DOHH2 (cell line): Measurements from ENCODE around the gene SLC7A6.
A peak's percentile ranks its signal among the peaks of the same experiment; 100 is the strongest.

Experiments used
- H3F3A ChIP-seq: fragments of 200-600 bp; sonication (generic), shearing (Covaris generic); 2 replicates; pipeline ENCODE4 v1.6.0; 2016; ENCODE audit warnings: antibody characterized with exemption, mild to moderate bottlenecking; ENCODE audit not compliant: control insufficient read depth, insufficient read depth
- H3K27ac ChIP-seq: fragments of 200-600 bp; sonication (generic); 2 replicates; pipeline ENCODE4 v1.5.1; 2014; ENCODE audit warnings: low read depth, mild to moderate bottlenecking, low read length, moderate library complexity
- H3K27me3 ChIP-seq: fragments of 200-600 bp; sonication (generic); 2 replicates; pipeline ENCODE4 v1.6.1; 2014; ENCODE audit warnings: mild to moderate bottlenecking, low read length, mixed read lengths; ENCODE audit not compliant: control insufficient read depth
- H3K36me3 ChIP-seq: fragments of 200-600 bp; sonication (generic); 2 replicates; pipeline ENCODE4 v1.6.1; 2014; ENCODE audit warnings: mild to moderate bottlenecking, low read length, moderate library complexity, mixed read lengths; ENCODE audit not compliant: control insufficient read depth
- H3K4me1 ChIP-seq: fragments of 200-600 bp; sonication (generic); 2 replicates; pipeline ENCODE4 v1.6.1; 2014; ENCODE audit warnings: mild to moderate bottlenecking, low read length, mixed read lengths; ENCODE audit not compliant: control insufficient read depth
- H3K4me2 ChIP-seq: fragments of 200-600 bp; sonication (generic); 2 replicates; pipeline ENCODE4 v1.6.0; 2014; ENCODE audit warnings: mild to moderate bottlenecking, low read length, moderate library complexity
- H3K4me3 ChIP-seq: fragments of 200-600 bp; sonication (generic); 2 replicates; pipeline ENCODE4 v1.5.1; 2014; ENCODE audit warnings: mild to moderate bottlenecking, low read length, mixed read lengths
- H3K79me2 ChIP-seq: fragments of 200-600 bp; sonication (generic); 2 replicates; pipeline ENCODE4 v1.6.1; 2014; ENCODE audit warnings: mild to moderate bottlenecking, low read length, mixed read lengths; ENCODE audit not compliant: control insufficient read depth
- H3K9me2 ChIP-seq: fragments of 200-600 bp; sonication (generic); replicated peaks from 2 replicates; pipeline ENCODE4 v1.6.1; 2014; ENCODE audit warnings: mild to moderate bottlenecking, low read length, mixed read lengths; ENCODE audit not compliant: control insufficient read depth
- H3K9me3 ChIP-seq: fragments of 200-600 bp; sonication (generic); 2 replicates; pipeline ENCODE4 v1.6.1; 2014; ENCODE audit warnings: antibody characterized with exemption, low read length, mixed read lengths; ENCODE audit not compliant: control insufficient read depth, insufficient read depth
- H4K20me1 ChIP-seq: fragments of 200-600 bp; sonication (generic); 2 replicates; pipeline ENCODE4 v1.6.0; 2014; ENCODE audit warnings: low read depth, mild to moderate bottlenecking, antibody characterized with exemption, low read length, moderate library complexity; ENCODE audit not compliant: control insufficient read depth, insufficient read depth
- EZH2phosphoT487 ChIP-seq: fragments of 200-600 bp; sonication (generic); IDR thresholded peaks from 2 replicates; pipeline ENCODE4 v1.6.1; 2017; ENCODE audit warnings: borderline replicate concordance, mild to moderate bottlenecking, antibody characterized with exemption, low read length, moderate library complexity, mixed read lengths
- TF ChIP-seq, protein P1 (sequence below): fragments of 200-600 bp; sonication (generic); IDR thresholded peaks from one replicate; pipeline ENCODE4 v1.5.1; 2014; ENCODE audit warnings: antibody characterized with exemption, mild to moderate bottlenecking, low read depth, low read length; ENCODE audit not compliant: poor library complexity, severe bottlenecking

The SLC7A6 gene

DNA sequence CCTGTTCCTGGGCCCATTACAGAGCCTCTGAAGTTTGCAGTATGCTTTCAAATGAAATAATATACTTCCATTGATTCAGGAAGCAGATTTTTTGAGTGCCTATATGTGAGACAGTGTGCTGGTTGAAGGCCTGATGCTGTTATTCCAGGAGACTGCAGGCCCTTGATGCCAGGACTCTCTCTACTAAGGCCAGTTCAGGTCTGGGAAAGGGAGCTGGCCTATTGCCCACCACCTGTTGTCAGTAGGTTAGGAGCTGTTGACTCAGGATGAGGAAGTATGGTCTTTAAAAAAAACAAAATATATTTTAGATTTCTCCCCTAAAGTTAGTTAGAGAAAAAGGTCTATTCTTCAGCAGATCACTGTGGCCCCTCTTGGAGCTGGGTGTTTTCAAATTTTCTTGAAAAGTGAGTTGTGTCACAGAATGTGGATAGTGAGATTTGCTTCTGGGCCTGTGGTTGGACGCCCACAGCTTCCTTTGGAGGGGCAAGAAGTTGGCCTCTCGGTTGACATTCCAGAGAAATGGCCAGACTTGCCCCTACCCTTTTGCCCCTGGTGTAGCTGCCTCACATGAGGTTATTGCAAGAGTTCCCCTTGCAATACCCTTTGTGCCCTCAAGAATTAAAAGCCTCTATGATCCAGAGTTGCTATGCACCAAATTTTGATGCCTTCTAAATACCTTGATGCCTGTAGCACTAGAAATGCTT is 36.3 kb upstream of the SLC7A6 start:
- Histone ChIP-seq H3K27ac (no peak overlapping the region), H3K4me1 (peaks cover 26% of the 10 kb centered on the region), H3K36me3 (peaks cover 18% of the 10 kb centered on the region), H3K4me3 (no peak overlapping the region), H3K4me2 (0 out of 2 replicates have a peak overlapping the region, but pooled peaks have one; percentile 2), H3F3A (peaks cover 9% of the 10 kb centered on the region; the same call in 1 of the 2 replicates), H3K79me2 (no peaks in the 10 kb centered on the region), H3K9me3 (no peaks in the 10 kb centered on the region), H3K27me3 (no peaks in the 10 kb centered on the region), H3K9me2 (no peaks in the 10 kb centered on the region), H4K20me1 (no peaks in the 10 kb centered on the region)
- TF ChIP-seq, protein P1, sequence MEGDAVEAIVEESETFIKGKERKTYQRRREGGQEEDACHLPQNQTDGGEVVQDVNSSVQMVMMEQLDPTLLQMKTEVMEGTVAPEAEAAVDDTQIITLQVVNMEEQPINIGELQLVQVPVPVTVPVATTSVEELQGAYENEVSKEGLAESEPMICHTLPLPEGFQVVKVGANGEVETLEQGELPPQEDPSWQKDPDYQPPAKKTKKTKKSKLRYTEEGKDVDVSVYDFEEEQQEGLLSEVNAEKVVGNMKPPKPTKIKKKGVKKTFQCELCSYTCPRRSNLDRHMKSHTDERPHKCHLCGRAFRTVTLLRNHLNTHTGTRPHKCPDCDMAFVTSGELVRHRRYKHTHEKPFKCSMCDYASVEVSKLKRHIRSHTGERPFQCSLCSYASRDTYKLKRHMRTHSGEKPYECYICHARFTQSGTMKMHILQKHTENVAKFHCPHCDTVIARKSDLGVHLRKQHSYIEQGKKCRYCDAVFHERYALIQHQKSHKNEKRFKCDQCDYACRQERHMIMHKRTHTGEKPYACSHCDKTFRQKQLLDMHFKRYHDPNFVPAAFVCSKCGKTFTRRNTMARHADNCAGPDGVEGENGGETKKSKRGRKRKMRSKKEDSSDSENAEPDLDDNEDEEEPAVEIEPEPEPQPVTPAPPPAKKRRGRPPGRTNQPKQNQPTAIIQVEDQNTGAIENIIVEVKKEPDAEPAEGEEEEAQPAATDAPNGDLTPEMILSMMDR, result no peak

DNA sequence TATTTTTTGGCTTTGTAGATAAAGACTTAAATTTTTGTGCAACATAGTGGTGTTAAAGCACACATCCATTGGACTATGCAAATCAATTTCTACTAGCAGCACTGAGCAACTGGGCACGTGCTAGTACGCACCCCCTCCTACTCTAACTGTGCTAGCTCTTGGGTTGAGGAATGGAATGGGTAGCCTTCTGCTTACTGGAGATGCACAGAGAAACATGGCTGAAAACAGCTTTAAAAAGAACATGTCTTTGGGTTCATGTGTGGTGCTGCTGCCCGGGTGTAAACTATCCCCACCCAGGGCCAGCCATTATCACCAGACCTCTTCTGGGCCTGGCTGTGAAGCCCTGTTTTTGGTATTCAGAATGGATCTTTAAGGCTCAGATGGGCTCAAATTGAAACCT is 35.7 kb upstream of the SLC7A6 start:
- Histone ChIP-seq H4K20me1 (no peaks in the 10 kb centered on the region), H3K79me2 (no peaks in the 10 kb centered on the region), H3K4me2 (no peak overlapping the region), H3K9me3 (no peaks in the 10 kb centered on the region), H3K36me3 (peaks cover 18% of the 10 kb centered on the region), H3F3A (peaks cover 9% of the 10 kb centered on the region; the same call in 1 of the 2 replicates), H3K27ac (no peak overlapping the region), H3K4me3 (no peak overlapping the region), H3K9me2 (no peaks in the 10 kb centered on the region), H3K4me1 (peaks cover 27% of the 10 kb centered on the region), H3K27me3 (no peaks in the 10 kb centered on the region)
- TF ChIP-seq, protein P1, result no peak
- TF ChIP-seq EZH2phosphoT487, result no peak

DNA sequence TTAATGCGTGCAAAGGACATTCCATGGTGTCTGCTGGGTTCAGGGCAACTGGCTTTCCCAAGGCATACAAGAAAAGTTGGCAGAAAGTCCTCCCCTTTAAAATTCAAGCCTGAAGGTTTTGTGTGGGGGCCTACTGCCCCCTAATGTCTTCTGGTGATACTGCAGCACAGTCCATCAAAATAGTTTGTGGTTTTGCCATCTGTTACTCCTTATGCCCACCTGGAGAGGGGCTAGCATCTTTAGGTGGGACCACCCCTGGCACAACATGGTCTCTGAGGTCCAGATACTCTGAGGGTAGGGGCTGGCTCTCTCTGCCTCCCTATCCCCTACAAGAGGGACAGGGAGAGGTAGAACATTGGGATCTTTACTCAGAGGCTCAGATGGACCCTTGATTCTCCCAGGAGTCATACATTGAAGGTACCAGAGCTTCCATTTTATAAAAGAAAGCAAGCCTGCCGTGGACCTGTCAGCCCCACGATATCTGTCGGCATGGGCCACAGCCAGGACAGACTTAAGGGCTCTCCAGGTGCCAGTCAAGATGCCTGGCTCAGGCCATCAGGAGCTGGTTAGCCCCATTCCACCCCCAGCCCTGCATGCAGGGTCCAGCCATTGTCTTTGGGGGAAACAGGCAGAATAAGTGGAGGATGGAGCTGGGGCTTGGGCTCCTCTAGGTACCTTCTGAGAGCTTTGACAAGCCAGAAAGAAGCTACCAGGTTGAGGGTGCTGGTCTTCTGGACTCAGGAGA is 34.7 kb upstream of the SLC7A6 start:
- no peaks in the 10 kb centered on the region for H3K9me3 ChIP-seq
- H3K27me3 ChIP-seq, result no peaks in the 10 kb centered on the region
- TF ChIP-seq EZH2phosphoT487, result no peak
- TF ChIP-seq, protein P1, result peak; percentile 92
- H3K9me2 ChIP-seq, result no peaks in the 10 kb centered on the region
- no peak overlapping the region for H3K27ac ChIP-seq
- no peak overlapping the region for H3K4me3 ChIP-seq
- H3F3A ChIP-seq, result peaks cover 9% of the 10 kb centered on the region; the same call in 1 of the 2 replicates
- H3K4me1 ChIP-seq, result peaks cover 37% of the 10 kb centered on the region
- H3K4me2 ChIP-seq, result no peak overlapping the region
- peaks cover 18% of the 10 kb centered on the region for H3K36me3 ChIP-seq
- H3K79me2 ChIP-seq, result no peaks in the 10 kb centered on the region
- no peaks in the 10 kb centered on the region for H4K20me1 ChIP-seq
